HepG2 (cell line): Measurements from ENCODE around the gene BCL6B.

ENCODE experiments used
- CREB1 ChIP-seq, 2 experiments: fragments of 450-650 bp in 1 of 2; IDR thresholded peaks; 2 replicates each; pipeline ENCODE4 v1.6.1; 2016 to 2017; ENCODE audit warnings: control low read depth in 1 of 2, mild to moderate bottlenecking in 1 of 2, missing compliant biosample characterization in 1 of 2, missing genetic modification characterization in 1 of 2
- CTCF ChIP-seq: sonication (generic); formaldehyde crosslinking; IDR thresholded peaks from 2 replicates; pipeline ENCODE4 v1.5.0; 2020; ENCODE audit warnings: mild to moderate bottlenecking, missing genetic modification reagents, moderate library complexity
- KLF9 ChIP-seq: IDR thresholded peaks from 2 replicates; pipeline ENCODE4 v1.6.1; 2016; ENCODE audit warnings: low read depth
- NRL ChIP-seq: sonication (generic); formaldehyde crosslinking; IDR thresholded peaks from 2 replicates; pipeline ENCODE4 v1.5.0; 2020; ENCODE audit warnings: missing genetic modification reagents, mild to moderate bottlenecking, moderate library complexity, borderline replicate concordance
- SIN3A ChIP-seq: IDR thresholded peaks from 2 replicates; pipeline ENCODE4 v1.6.1; 2011; ENCODE audit warnings: low read depth, mild to moderate bottlenecking, control low read depth, low read length, borderline replicate concordance
- TBP ChIP-seq: sonication (generic); formaldehyde crosslinking; IDR thresholded peaks from 2 replicates; pipeline ENCODE4 v1.5.0; 2020; ENCODE audit warnings: missing genetic modification reagents
- ZBTB20 ChIP-seq: sonication (generic); formaldehyde crosslinking; IDR thresholded peaks from 2 replicates; pipeline ENCODE4 v1.8.1; 2023; ENCODE audit warnings: missing genetic modification reagents, low read depth, mild to moderate bottlenecking, borderline replicate concordance
- ZBTB43 ChIP-seq: sonication (generic); formaldehyde crosslinking; conservative IDR thresholded peaks from 2 replicates; pipeline ENCODE4 v1.4.0; 2020; ENCODE audit warnings: missing genetic modification reagents
- ZNF446 ChIP-seq: sonication (generic); formaldehyde crosslinking; IDR thresholded peaks from 2 replicates; pipeline ENCODE4 v1.5.0; 2020; ENCODE audit warnings: mild to moderate bottlenecking, missing genetic modification reagents
- ZNF660 ChIP-seq: sonication (generic); formaldehyde crosslinking; IDR thresholded peaks from 2 replicates; pipeline ENCODE4 v1.5.1; 2020; ENCODE audit warnings: mild to moderate bottlenecking, low read depth, missing genetic modification reagents, borderline replicate concordance

- TF ChIP-seq KLF9, result no peak
- TF ChIP-seq SIN3A, result no peak
- no peak for TF ChIP-seq ZNF446
- no peak for TF ChIP-seq TBP (CRISPR knock-in tag)
- no peak for TF ChIP-seq ZBTB20 (CRISPR knock-in tag)
- no peak for TF ChIP-seq NRL
- TF ChIP-seq CREB1 (IDR thresholded peaks at IDR 0.05), result no peak
- no peak for TF ChIP-seq CREB1 (CRISPR knock-in tag; IDR thresholded peaks at IDR 0.05)
- no peak for TF ChIP-seq ZNF660 (CRISPR knock-in tag)
- no peak for TF ChIP-seq ZBTB43 (CRISPR knock-in tag)
- TF ChIP-seq CTCF (CRISPR knock-in tag), result no peak
Measured at GRCh38 chr17:6986676-6987075, 36.2 kb upstream of the BCL6B start.
